T-helper 2 cell (primary cell): ENCODE data around the gene ZDHHC8.

Source experiments
- DNase-seq, 5 experiments: peaks; one replicate each; pipeline versions ENCODE4 v3.0.0 to v3.0.0-alpha.2; 2012 to 2022

The ZDHHC8 gene

GRCh38 chr22:20130319-20130718 is 1.3 kb upstream of the ZDHHC8 start:
- DNase-seq = peak in 1 of 5 experiments; percentile 35

GRCh38 chr22:20130731-20131596 is 640 bp upstream of the ZDHHC8 start:
- DNase-seq = peak; percentile 69 to 81 (median 73)

- peak in 1 of 5 experiments; percentile 39 for DNase-seq
These were observed 468 bp downstream of the ZDHHC8 start for GRCh38 chr22:20131859-20132685.

GRCh38 chr22:20132686-20133246 is 1.2 kb downstream of the ZDHHC8 start:
- DNase-seq = no peak

GRCh38 chr22:20133930-20134549 is 2.4 kb downstream of the ZDHHC8 start:
- no peak for DNase-seq

- DNase-seq = no peak
These were observed 3.7 kb downstream of the ZDHHC8 start for GRCh38 chr22:20135265-20135664.

- no peak for DNase-seq
These were observed 4.4 kb downstream of the ZDHHC8 start for GRCh38 chr22:20135806-20136602.

- DNase-seq = no peak
These were observed 4.9 kb downstream of the ZDHHC8 start for GRCh38 chr22:20136603-20136873.

GRCh38 chr22:20137113-20137512 is 5.5 kb downstream of the ZDHHC8 start:
- DNase-seq = no peak

GRCh38 chr22:20137671-20138416 is 6.2 kb downstream of the ZDHHC8 start:
- DNase-seq = no peak

GRCh38 chr22:20138417-20138738 is 6.8 kb downstream of the ZDHHC8 start:
- no peak for DNase-seq

- no peak for DNase-seq
These were observed 7.3 kb downstream of the ZDHHC8 start for GRCh38 chr22:20138868-20139267.

- DNase-seq = no peak
These were observed 7.9 kb downstream of the ZDHHC8 start for GRCh38 chr22:20139391-20140106.

GRCh38 chr22:20140107-20140445 is 8.5 kb downstream of the ZDHHC8 start:
- no peak for DNase-seq

- DNase-seq = no peak
These were observed 8.9 kb downstream of the ZDHHC8 start for GRCh38 chr22:20140521-20140964.

GRCh38 chr22:20141186-20142077 is 9.8 kb downstream of the ZDHHC8 start:
- DNase-seq = no peak

- DNase-seq = no peak
These were observed 11.4 kb downstream of the ZDHHC8 start for GRCh38 chr22:20142711-20143621.

GRCh38 chr22:20143883-20144665 is 12.5 kb downstream of the ZDHHC8 start:
- DNase-seq = no peak
